IMR-90 (cell line): Measurements from ENCODE around the gene HES4.

ENCODE experiments used
- CHD1 ChIP-seq: IDR thresholded peaks from 2 replicates; pipeline ENCODE4 v1.6.1; 2012; ENCODE audit warnings: low read depth, low read length, improper control_type of control experiment
- CTCF ChIP-seq: conservative IDR thresholded peaks from 2 replicates; pipeline ENCODE4 v1.5.1; 2012; ENCODE audit warnings: mild to moderate bottlenecking, low read depth, low read length, improper control_type of control experiment
- ELK1 ChIP-seq: fragments of 150-350 bp; IDR thresholded peaks from 2 replicates; pipeline ENCODE4 v1.6.1; 2016; ENCODE audit warnings: low read depth, mild to moderate bottlenecking, low read length, moderate library complexity, borderline replicate concordance
- POLR2A ChIP-seq: IDR thresholded peaks from 2 replicates; pipeline ENCODE4 v1.6.1; 2012; ENCODE audit warnings: mild to moderate bottlenecking, low read depth, low read length
- USF2 ChIP-seq: fragments of 150-350 bp; IDR thresholded peaks from 2 replicates; pipeline ENCODE4 v1.6.1; 2017; ENCODE audit warnings: mild to moderate bottlenecking, antibody characterized with exemption, low read length, low read depth

- TF ChIP-seq CTCF (no peak), USF2 (no peak), POLR2A (no peak), CHD1 (no peak), ELK1 (no peak)
Observed at GRCh38 chr1:1044455-1045078, 44.7 kb upstream of the HES4 start.
